H9 (cell line): ENCODE results near the gene CCKAR. TPM values are rescaled to one million over a fixed set of nuclear protein-coding genes. Genes with fewer than 3 reads are reported as not detected.

Source experiments
- DNase-seq: peaks from one replicate; pipeline ENCODE4 v3.0.0-alpha.2; 2017
- H2AFZ ChIP-seq: one replicate; pipeline ENCODE4 v1.6.1; 2013; ENCODE audit warnings: mild to moderate bottlenecking, low read length, control low read depth, moderate library complexity
- H2AK5ac ChIP-seq: 2 replicates; pipeline ENCODE4 v1.6.1; 2013; ENCODE audit warnings: low read length, control low read depth, mixed read lengths; ENCODE audit not compliant: insufficient read length
- H2BK120ac ChIP-seq: one replicate; pipeline ENCODE4 v1.6.1; 2013; ENCODE audit warnings: low read depth, mild to moderate bottlenecking, low read length, control low read depth, inconsistent platforms; ENCODE audit not compliant: poor library complexity, severe bottlenecking
- H2BK12ac ChIP-seq: 2 replicates; pipeline ENCODE4 v1.6.1; 2013; ENCODE audit warnings: low read length, control low read depth, mixed read lengths, low read depth; ENCODE audit not compliant: insufficient read length
- H2BK15ac ChIP-seq: 2 replicates; pipeline ENCODE4 v1.6.1; 2013; ENCODE audit warnings: low read depth, low read length, control low read depth
- H2BK20ac ChIP-seq: one replicate; pipeline ENCODE4 v1.6.1; 2013; ENCODE audit warnings: low read depth, mild to moderate bottlenecking, low read length, control low read depth, inconsistent platforms; ENCODE audit not compliant: poor library complexity, severe bottlenecking
- H2BK5ac ChIP-seq: 2 replicates; pipeline ENCODE4 v1.6.1; 2013; ENCODE audit warnings: low read length, control low read depth, mixed read lengths; ENCODE audit not compliant: insufficient read length
- H3K14ac ChIP-seq: 2 replicates; pipeline ENCODE4 v1.6.1; 2013; ENCODE audit warnings: low read length, control low read depth; ENCODE audit not compliant: insufficient read depth
- H3K18ac ChIP-seq: 2 replicates; pipeline ENCODE4 v1.6.1; 2013; ENCODE audit warnings: low read depth, mild to moderate bottlenecking, mixed read lengths, low read length, control low read depth; ENCODE audit not compliant: insufficient read length
- H3K23ac ChIP-seq: 2 replicates; pipeline ENCODE4 v1.6.1; 2013; ENCODE audit warnings: low read length, control low read depth, mixed read lengths, low read depth; ENCODE audit not compliant: insufficient read length
- H3K23me2 ChIP-seq: 2 replicates; pipeline ENCODE4 v1.6.1; 2013; ENCODE audit warnings: low read depth, mild to moderate bottlenecking, mixed read lengths, low read length, control low read depth; ENCODE audit not compliant: insufficient read length, poor library complexity, severe bottlenecking
- H3K27ac ChIP-seq: 2 replicates; pipeline ENCODE4 v1.5.1; 2013; ENCODE audit warnings: low read length, control low read depth, mixed read lengths, low read depth; ENCODE audit not compliant: insufficient read length
- H3K27me3 ChIP-seq: 2 replicates; pipeline ENCODE4 v1.6.1; 2013; ENCODE audit warnings: low read length, control low read depth, inconsistent platforms; ENCODE audit not compliant: insufficient read depth
- H3K4ac ChIP-seq: 2 replicates; pipeline ENCODE4 v1.6.1; 2013; ENCODE audit warnings: low read depth, mild to moderate bottlenecking, control low read depth, inconsistent platforms, low read length, moderate library complexity
- H3K4me1 ChIP-seq: 2 replicates; pipeline ENCODE4 v1.6.1; 2013; ENCODE audit warnings: low read length, control low read depth, inconsistent platforms; ENCODE audit not compliant: insufficient read depth
- H3K4me2 ChIP-seq: 2 replicates; pipeline ENCODE4 v1.6.1; 2013; ENCODE audit warnings: low read length, control low read depth, mixed read lengths; ENCODE audit not compliant: insufficient read length, insufficient read depth
- H3K56ac ChIP-seq: 2 replicates; pipeline ENCODE4 v1.6.1; 2013; ENCODE audit warnings: low read depth, mild to moderate bottlenecking, mixed read lengths, low read length, control low read depth; ENCODE audit not compliant: insufficient read length
- H3K79me1 ChIP-seq: 2 replicates; pipeline ENCODE4 v1.6.1; 2013; ENCODE audit warnings: low read depth, mild to moderate bottlenecking, moderate library complexity, low read length, control low read depth, inconsistent platforms; ENCODE audit not compliant: insufficient read depth, poor library complexity, severe bottlenecking
- H3K79me2 ChIP-seq: 2 replicates; pipeline ENCODE4 v1.6.1; 2013; ENCODE audit warnings: low read length, control low read depth, inconsistent platforms; ENCODE audit not compliant: insufficient read depth
- H3K9ac ChIP-seq: 2 replicates; pipeline ENCODE4 v1.6.1; 2013; ENCODE audit warnings: low read length, control low read depth, mixed read lengths; ENCODE audit not compliant: insufficient read length; ENCODE audit errors: extremely low read depth
- H3K9me3 ChIP-seq: one replicate; pipeline ENCODE4 v1.6.1; 2013; ENCODE audit warnings: low read depth, low read length, inconsistent platforms; ENCODE audit not compliant: control insufficient read depth
- H3T11ph ChIP-seq: one replicate; pipeline ENCODE4 v1.6.1; 2013; ENCODE audit warnings: mild to moderate bottlenecking, low read length, control low read depth, inconsistent platforms
- H4K20me1 ChIP-seq: one replicate; pipeline ENCODE4 v1.6.1; 2013; ENCODE audit not compliant: control insufficient read depth, insufficient read length, insufficient read depth
- H4K5ac ChIP-seq: 2 replicates; pipeline ENCODE4 v1.6.1; 2013; ENCODE audit warnings: low read depth, mild to moderate bottlenecking, mixed read lengths, low read length, control low read depth; ENCODE audit not compliant: insufficient read length
- H4K8ac ChIP-seq: replicated peaks from 2 replicates; pipeline ENCODE4 v1.6.1; 2013; ENCODE audit warnings: low read length, control low read depth, mixed read lengths, low read depth; ENCODE audit not compliant: insufficient read length
- H4K91ac ChIP-seq: 2 replicates; pipeline ENCODE4 v1.6.1; 2013; ENCODE audit warnings: low read depth, mild to moderate bottlenecking, moderate library complexity, mixed read lengths, low read length, control low read depth; ENCODE audit not compliant: insufficient read length
- H3K27ac Mint-ChIP-seq, 3 experiments: 2 replicates in 2 of 3; 3 replicates in 1 of 3; pipeline ENCODE4 v1.8.0; 2020 to 2021; ENCODE audit warnings: mixed read lengths in 3 of 3, mild to moderate bottlenecking in 1 of 3, moderate library complexity in 1 of 3
- H3K27me3 Mint-ChIP-seq: 2 replicates; pipeline ENCODE4 v1.8.0; 2021; ENCODE audit warnings: low read depth, mild to moderate bottlenecking, moderate library complexity, mixed read lengths
- H3K36me3 Mint-ChIP-seq, 3 experiments: 2 replicates in 2 of 3; 3 replicates in 1 of 3; pipeline ENCODE4 v1.8.0; 2020 to 2021; ENCODE audit warnings: low read depth in 3 of 3, mixed read lengths in 3 of 3; ENCODE audit not compliant: insufficient read depth in 1 of 3
- H3K4me1 Mint-ChIP-seq, 2 experiments: 2 replicates each; pipeline ENCODE4 v1.8.0; 2020; ENCODE audit warnings: mixed read lengths in 2 of 2
- H3K4me3 Mint-ChIP-seq, 2 experiments: 2 replicates in 1 of 2; 3 replicates in 1 of 2; pipeline ENCODE4 v1.8.0; 2020 to 2021; ENCODE audit warnings: mild to moderate bottlenecking in 2 of 2, mixed read lengths in 2 of 2, moderate library complexity in 1 of 2
- H3K9me3 Mint-ChIP-seq, 2 experiments: 2 replicates in 1 of 2; 3 replicates in 1 of 2; pipeline ENCODE4 v1.8.0; 2020; ENCODE audit warnings: mild to moderate bottlenecking in 2 of 2, mixed read lengths in 2 of 2, moderate library complexity in 1 of 2
- CTCF ChIP-seq: fragments of 200-600 bp; sonication (generic); conservative IDR thresholded peaks from 3 replicates; pipeline ENCODE4 v1.8.0; 2021; ENCODE audit warnings: antibody characterized with exemption, mild to moderate bottlenecking
- WGBS: extraction: QIAGEN DNeasy Blood & Tissue Kit; methylation state at CpG from one replicate; pipeline ENCODE4 v1.1.7; 2013; ENCODE audit warnings: missing lambda C conversion rate, low lambda C conversion rate, mixed read lengths; ENCODE audit not compliant: insufficient read length; ENCODE audit errors: extremely low coverage; 5-methylcytosine and 5-hydroxymethylcytosine counted together
- total RNA-seq: library from RNA; stranded (reverse); gene quantifications from 2 replicates; pipeline ENCODE4 v1.2.1, GENCODE V29; 2021

The CCKAR gene
- total RNA-seq, 1 experiment from 2014 or later, result not detected

DNA sequence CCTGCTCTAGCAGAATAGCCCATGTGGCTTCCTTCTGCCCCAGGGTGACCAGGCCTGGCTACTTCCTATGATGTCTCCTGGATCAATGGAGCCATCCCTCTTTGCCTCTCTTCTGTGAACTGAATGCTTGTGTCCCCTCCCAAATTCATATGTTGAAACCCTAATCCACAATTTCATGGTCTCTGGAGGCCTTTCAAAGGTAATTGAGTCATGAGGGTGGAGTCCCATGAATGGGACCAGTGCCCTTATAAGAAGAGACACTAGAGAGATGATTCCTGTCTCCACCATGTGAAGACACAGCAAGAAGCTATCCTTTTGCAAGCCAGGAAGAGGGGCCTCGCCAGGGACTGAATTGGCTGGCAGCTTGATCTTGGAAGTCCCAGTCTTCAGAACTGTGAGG, 18.4 kb downstream of the CCKAR start:
- no peak overlapping the region for H3K27ac Mint-ChIP-seq
- no peak overlapping the region for H2BK120ac ChIP-seq
- no peak overlapping the region for H3K14ac ChIP-seq
- no peaks in the 10 kb centered on the region for H3K36me3 Mint-ChIP-seq
- no peak overlapping the region for H3K9ac ChIP-seq
- no peaks in the 10 kb centered on the region; a peak in 1 of 5 replicates for H3K9me3 Mint-ChIP-seq
- H2AK5ac ChIP-seq, result no peak overlapping the region
- no peaks in the 10 kb centered on the region for H3K79me1 ChIP-seq
- no peaks in the 10 kb centered on the region; the same call in none of the 2 replicates for H3K27me3 Mint-ChIP-seq
- no peak overlapping the region for H3K23ac ChIP-seq
- DNase-seq, result no peak
- H4K20me1 ChIP-seq, result no peaks in the 10 kb centered on the region
- H2AFZ ChIP-seq, result no peak overlapping the region
- H3K56ac ChIP-seq, result no peak overlapping the region
- no peak overlapping the region for H3K4me3 Mint-ChIP-seq
- H3K27me3 ChIP-seq, result no peaks in the 10 kb centered on the region
- no peak overlapping the region for H2BK5ac ChIP-seq
- no peak overlapping the region for H4K8ac ChIP-seq
- H2BK20ac ChIP-seq, result no peak overlapping the region
- no CpG with 5 or more reads among the region's 1 CpG for WGBS
- no peaks in the 10 kb centered on the region for H3K79me2 ChIP-seq
- no peak overlapping the region for H3K27ac ChIP-seq
- no peak overlapping the region for H3T11ph ChIP-seq
- no peaks in the 10 kb centered on the region for H3K9me3 ChIP-seq
- peaks cover 2% of the 10 kb centered on the region; the same call in 1 of the 2 replicates for H3K4me1 ChIP-seq
- H3K4me1 Mint-ChIP-seq, result peaks cover 9 to 13% of the 10 kb centered on the region in 2 experiments
- TF ChIP-seq CTCF, result no peak
- no peaks in the 10 kb centered on the region for H3K23me2 ChIP-seq
- no peak overlapping the region for H4K5ac ChIP-seq
- H3K18ac ChIP-seq, result no peak overlapping the region
- no peak overlapping the region for H4K91ac ChIP-seq
- no peak overlapping the region for H2BK12ac ChIP-seq
- no peak overlapping the region for H3K4ac ChIP-seq
- H3K4me2 ChIP-seq, result no peak overlapping the region
- no peak overlapping the region for H2BK15ac ChIP-seq
